Activated CD8-positive, alpha-beta memory T cell treated with anti-CD3 and anti-CD28 coated beads, Interleukin-2, amount 10 ng/mL, durations not matched to agents 7 days and 5 days (primary cell): Measurements from ENCODE around the gene MED19. TPM values are rescaled to one million over a fixed set of nuclear protein-coding genes. Genes with fewer than 3 reads are reported as not detected.
"Not testable (repeated sequence)": the region's sequence is repeated elsewhere in the genome, so short reads cannot be mapped to it uniquely, and the experiment has no call there.

ENCODE experiments used
- ATAC-seq: fragments of 150-1000 bp; cut with Tn5 transposase; one replicate; pipeline ENCODE4 v1.10.0; 2021; ENCODE audit warnings: moderate library complexity
- CTCF ChIA-PET: fragments of 350-600 bp; sonication (Branson Sonifier 250); formaldehyde crosslinking; loops from one replicate; lab custom pipeline; 2021; ENCODE audit warnings: antibody characterized with exemption; lab: Charles Lee
- DNase-seq: peaks from one replicate; pipeline ENCODE4 v3.0.0-alpha.2; 2020
- H3K27ac Mint-ChIP-seq: one replicate; pipeline ENCODE4 v1.8.0; 2021; ENCODE audit warnings: mild to moderate bottlenecking, mixed read lengths
- H3K27me3 Mint-ChIP-seq: one replicate; pipeline ENCODE4 v1.8.0; 2021; ENCODE audit warnings: mixed read lengths
- H3K36me3 Mint-ChIP-seq: one replicate; pipeline ENCODE4 v1.8.0; 2021; ENCODE audit warnings: mild to moderate bottlenecking, mixed read lengths
- H3K4me1 Mint-ChIP-seq: one replicate; pipeline ENCODE4 v1.8.0; 2021; ENCODE audit warnings: mixed read lengths
- H3K4me3 Mint-ChIP-seq: one replicate; pipeline ENCODE4 v1.8.0; 2021; ENCODE audit warnings: mild to moderate bottlenecking, moderate library complexity, mixed read lengths
- H3K9me3 Mint-ChIP-seq: one replicate; pipeline ENCODE4 v1.8.0; 2022; ENCODE audit warnings: low read depth, mixed read lengths
- total RNA-seq, 2 experiments: library from RNA; stranded (reverse); gene quantifications; one replicate each; pipeline ENCODE4 v1.2.3, GENCODE V29; 2021

Gene MED19
- total RNA-seq, 2 experiments from 2014 or later, result 11.7 to 14.9 TPM

GRCh38 chr11:57732661-57733060, 20.6 kb upstream of the MED19 start:
- Mint-ChIP-seq H3K27ac (no peak overlapping the region), H3K4me3 (no peak overlapping the region), H3K27me3 (no peaks in the 10 kb centered on the region), H3K36me3 (peaks cover 8% of the 10 kb centered on the region), H3K9me3 (no peaks in the 10 kb centered on the region), H3K4me1 (peaks cover 19% of the 10 kb centered on the region)
- CTCF ChIA-PET, result no interaction called here
- DNase-seq (no peak), ATAC-seq (no peak)

- Mint-ChIP-seq H3K27me3 (no peaks in the 10 kb centered on the region), H3K27ac (no peak overlapping the region), H3K36me3 (peaks cover 2% of the 10 kb centered on the region), H3K4me3 (no peak overlapping the region), H3K4me1 (peaks cover 17% of the 10 kb centered on the region), H3K9me3 (no peaks in the 10 kb centered on the region)
- CTCF ChIA-PET, result interaction anchor here (3.0 kb wide), 1 partner anchor 71 kb away, joined by 7 read pairs; no protein-coding TSS in a partner anchor
- no peak for ATAC-seq
- no peak for DNase-seq
These were observed 17.5 kb upstream of the MED19 start for GRCh38 chr11:57729479-57729878.

- DNase-seq (no peak), ATAC-seq (no peak)
- H3K9me3 Mint-ChIP-seq, result no peaks in the 10 kb centered on the region
- H3K36me3 Mint-ChIP-seq, result peaks cover 2% of the 10 kb centered on the region
- no peak overlapping the region for H3K27ac Mint-ChIP-seq
- CTCF ChIA-PET, result interaction anchor here (0.6 to 3.0 kb wide), 4 partner anchors 15 to 72 kb away, joined by 3 to 7 read pairs (median 4); no protein-coding TSS in a partner anchor
- H3K4me3 Mint-ChIP-seq, result no peak overlapping the region
- peaks cover 15% of the 10 kb centered on the region for H3K4me1 Mint-ChIP-seq
- H3K27me3 Mint-ChIP-seq, result no peaks in the 10 kb centered on the region
These were observed 16.8 kb upstream of the MED19 start for GRCh38 chr11:57728829-57729228.

- no peak overlapping the region for H3K27ac Mint-ChIP-seq
- ATAC-seq (no peak), DNase-seq (no peak)
- CTCF ChIA-PET, result interaction anchor here (1.4 to 3.0 kb wide), 2 partner anchors 74 to 83 kb away, joined by 3 to 7 read pairs; no protein-coding TSS in a partner anchor
- H3K27me3 Mint-ChIP-seq, result no peaks in the 10 kb centered on the region
- peaks cover 15% of the 10 kb centered on the region for H3K4me1 Mint-ChIP-seq
- H3K36me3 Mint-ChIP-seq, result peaks cover 2% of the 10 kb centered on the region
- no peaks in the 10 kb centered on the region for H3K9me3 Mint-ChIP-seq
- H3K4me3 Mint-ChIP-seq, result no peak overlapping the region
These were observed 15.2 kb upstream of the MED19 start for GRCh38 chr11:57727185-57727584.

- ATAC-seq, H3K27ac Mint-ChIP-seq, H3K27me3 Mint-ChIP-seq, CTCF ChIA-PET, H3K4me3 Mint-ChIP-seq, DNase-seq, H3K9me3 Mint-ChIP-seq: not testable (repeated sequence)
- Mint-ChIP-seq H3K4me1 (peaks cover 26% of the 10 kb centered on the region), H3K36me3 (peaks cover 16% of the 10 kb centered on the region)
These were observed 4.7 kb upstream of the MED19 start for GRCh38 chr11:57716726-57717125.

GRCh38 chr11:57713835-57714234, 1.8 kb upstream of the MED19 start:
- ATAC-seq, result no peak
- CTCF ChIA-PET, result interaction anchor here (0.6 to 1.6 kb wide), 4 partner anchors 9 to 87 kb away, joined by 3 to 15 read pairs (median 4); partner anchors contain the start of gene SELENOH
- H3K4me3 Mint-ChIP-seq, result peak overlapping the region; percentile 99
- H3K27ac Mint-ChIP-seq, result peak overlapping the region; percentile 91
- no peaks in the 10 kb centered on the region for H3K27me3 Mint-ChIP-seq
- H3K4me1 Mint-ChIP-seq, result peaks cover 49% of the 10 kb centered on the region
- H3K9me3 Mint-ChIP-seq, result no peaks in the 10 kb centered on the region
- peaks cover 11% of the 10 kb centered on the region for H3K36me3 Mint-ChIP-seq
- no peak for DNase-seq

GRCh38 chr11:57712256-57713150, 488 bp upstream of the MED19 start, which contains the start of gene TMX2:
TMX2 (plus strand) TSS chr11:57712593; CDS start chr11:57712619, 26 bp downstream.
- Mint-ChIP-seq H3K9me3 (no peaks in the 10 kb centered on the region), H3K4me1 (peaks cover 57% of the 10 kb centered on the region), H3K27ac (peak within 1 kb of the TSS; percentile 91), H3K36me3 (peaks cover 12% of the 10 kb centered on the region), H3K27me3 (no peaks in the 10 kb centered on the region), H3K4me3 (peak within 1 kb of the TSS; percentile 99)
- CTCF ChIA-PET, result interaction anchor here (1.0 to 2.4 kb wide), 9 partner anchors 11 to 255 kb away, joined by 3 to 17 read pairs (median 5); partner anchors contain the start of gene SELENOH
- DNase-seq (peak; percentile 95), ATAC-seq (peak; percentile 92)

- Mint-ChIP-seq H3K4me3 (no peak overlapping the region), H3K27ac (peak overlapping the region; percentile 69), H3K9me3 (no peaks in the 10 kb centered on the region), H3K27me3 (no peaks in the 10 kb centered on the region), H3K4me1 (peaks cover 56% of the 10 kb centered on the region), H3K36me3 (peaks cover 13% of the 10 kb centered on the region)
- no peak for DNase-seq
- CTCF ChIA-PET, result interaction anchor here (0.7 to 3.4 kb wide), 4 partner anchors 61 to 180 kb away, joined by 3 to 15 read pairs (median 3); no protein-coding TSS in a partner anchor
- ATAC-seq, result no peak
These were observed 2.1 kb downstream of the MED19 start for GRCh38 chr11:57709802-57710367.

GRCh38 chr11:57705432-57705831, 6.6 kb downstream of the MED19 start:
- CTCF ChIA-PET, result interaction anchor here (0.7 to 2.0 kb wide), 2 partner anchors 9 to 95 kb away, joined by 4 to 6 read pairs; no protein-coding TSS in a partner anchor
- H3K9me3 Mint-ChIP-seq, H3K27me3 Mint-ChIP-seq, ATAC-seq, DNase-seq, H3K27ac Mint-ChIP-seq, H3K4me3 Mint-ChIP-seq: not testable (repeated sequence)
- Mint-ChIP-seq H3K36me3 (peaks cover 31% of the 10 kb centered on the region), H3K4me1 (peaks cover 23% of the 10 kb centered on the region)

GRCh38 chr11:57704932-57705331, 7.1 kb downstream of the MED19 start:
- CTCF ChIA-PET, result interaction anchor here (0.7 to 3.9 kb wide), 2 partner anchors 9 to 96 kb away, joined by 4 to 16 read pairs; no protein-coding TSS in a partner anchor
- Mint-ChIP-seq H3K36me3 (peaks cover 31% of the 10 kb centered on the region), H3K27me3 (no peaks in the 10 kb centered on the region), H3K9me3 (no peaks in the 10 kb centered on the region), H3K4me3 (no peak overlapping the region), H3K27ac (no peak overlapping the region), H3K4me1 (peaks cover 19% of the 10 kb centered on the region)
- DNase-seq (no peak), ATAC-seq (no peak)

GRCh38 chr11:57703341-57703740, 8.7 kb downstream of the MED19 start:
- CTCF ChIA-PET, result interaction anchor here (0.9 to 3.9 kb wide), 2 partner anchors 97 to 111 kb away, joined by 3 to 16 read pairs; no protein-coding TSS in a partner anchor
- Mint-ChIP-seq H3K36me3 (peaks cover 39% of the 10 kb centered on the region), H3K27ac (no peak overlapping the region), H3K4me1 (peaks cover 6% of the 10 kb centered on the region), H3K4me3 (no peak overlapping the region), H3K9me3 (no peaks in the 10 kb centered on the region), H3K27me3 (no peaks in the 10 kb centered on the region)
- ATAC-seq (no peak), DNase-seq (no peak)

- DNase-seq, result no peak
- Mint-ChIP-seq H3K27ac (no peak overlapping the region), H3K9me3 (no peaks in the 10 kb centered on the region), H3K4me1 (no peaks in the 10 kb centered on the region), H3K27me3 (no peaks in the 10 kb centered on the region), H3K4me3 (no peak overlapping the region), H3K36me3 (peaks cover 47% of the 10 kb centered on the region)
- CTCF ChIA-PET, result no interaction called here
- no peak for ATAC-seq
These were observed 11.6 kb downstream of the MED19 start for GRCh38 chr11:57700425-57700824.

GRCh38 chr11:57699813-57700212, 12.2 kb downstream of the MED19 start:
- no peak for ATAC-seq
- Mint-ChIP-seq H3K36me3 (peaks cover 48% of the 10 kb centered on the region), H3K4me3 (no peak overlapping the region)

More at GRCh38 chr11:57699813-57700212, 12.2 kb downstream of the MED19 start:
- H3K27ac Mint-ChIP-seq, result no peak overlapping the region
- CTCF ChIA-PET, result interaction anchor here (0.9 kb wide), 1 partner anchor 12 kb away, joined by 3 read pairs; no protein-coding TSS in a partner anchor
- H3K9me3 Mint-ChIP-seq, result no peaks in the 10 kb centered on the region
- H3K27me3 Mint-ChIP-seq, result no peaks in the 10 kb centered on the region
- DNase-seq, result no peak
- no peaks in the 10 kb centered on the region for H3K4me1 Mint-ChIP-seq
